Fibroblast of peridontal ligament (primary cell): Measurements from ENCODE around the gene CRAT.

ENCODE experiments used
- DNase-seq: peaks from one replicate; pipeline ENCODE4 v3.0.0-alpha.2; 2010; ENCODE audit errors: extremely low read depth

Gene CRAT

GRCh38 chr9:129109952-129110739 lies 447 bp downstream of the CRAT start:
- peak; percentile 16 for DNase-seq

- peak; percentile 13 for DNase-seq
These were observed 1.1 kb downstream of the CRAT start for GRCh38 chr9:129109537-129109903.

- DNase-seq: no peak
These were observed 1.6 kb downstream of the CRAT start for GRCh38 chr9:129108805-129109536.

- no peak for DNase-seq
These were observed 2.3 kb downstream of the CRAT start for GRCh38 chr9:129108083-129108804.

- no peak for DNase-seq
These were observed 2.9 kb downstream of the CRAT start for GRCh38 chr9:129107651-129108050.

- DNase-seq: no peak
These were observed 4.5 kb downstream of the CRAT start for GRCh38 chr9:129105857-129106694.

GRCh38 chr9:129104051-129104450 lies 6.5 kb downstream of the CRAT start:
- DNase-seq: no peak

GRCh38 chr9:129103595-129103965 lies 7.0 kb downstream of the CRAT start:
- DNase-seq: no peak

GRCh38 chr9:129102791-129103594 lies 7.6 kb downstream of the CRAT start:
- peak; percentile 35 for DNase-seq

- no peak for DNase-seq
These were observed 8.5 kb downstream of the CRAT start for GRCh38 chr9:129102095-129102525.

- DNase-seq: no peak
These were observed 9.3 kb downstream of the CRAT start for GRCh38 chr9:129101279-129101678.

GRCh38 chr9:129100383-129101169 lies 10.0 kb downstream of the CRAT start:
- DNase-seq: no peak

GRCh38 chr9:129098328-129098727 lies 12.3 kb downstream of the CRAT start:
- DNase-seq: no peak

GRCh38 chr9:129097671-129098306 lies 12.8 kb downstream of the CRAT start:
- DNase-seq: no peak

GRCh38 chr9:129095908-129096307 lies 14.7 kb downstream of the CRAT start:
- DNase-seq: no peak

- DNase-seq: no peak
These were observed 15.4 kb downstream of the CRAT start for GRCh38 chr9:129095170-129095667.

GRCh38 chr9:129094387-129095169 lies 16.0 kb downstream of the CRAT start:
- no peak for DNase-seq

GRCh38 chr9:129093602-129094386 lies 16.8 kb downstream of the CRAT start:
- no peak for DNase-seq
